Neural cell (in vitro differentiated cells): Measurements from ENCODE around the gene UNC5B.
A peak's percentile ranks its signal among the peaks of the same experiment; 100 is the strongest.

Experiments used
- CTCF ChIP-seq: fragments of 450-650 bp; IDR thresholded peaks from 2 replicates; pipeline ENCODE4 v1.5.1; 2014; ENCODE audit warnings: antibody characterized with exemption, mild to moderate bottlenecking, moderate library complexity; ENCODE audit not compliant: poor library complexity, severe bottlenecking
- EZH2 ChIP-seq: fragments of 200-600, 300-800 bp; shearing (Covaris generic), sonication (generic); IDR thresholded peaks from 2 replicates; pipeline ENCODE4 v1.6.1; 2014; ENCODE audit warnings: antibody characterized with exemption, low read length, borderline replicate concordance, mild to moderate bottlenecking; ENCODE audit not compliant: insufficient read depth, poor library complexity, severe bottlenecking
- MXI1 ChIP-seq: fragments of 450-650 bp; conservative IDR thresholded peaks from 2 replicates; pipeline ENCODE4 v1.6.1; 2014; ENCODE audit warnings: antibody characterized with exemption, mild to moderate bottlenecking; ENCODE audit not compliant: poor library complexity, severe bottlenecking
- POLR2AphosphoS5 ChIP-seq: IDR thresholded peaks from 2 replicates; pipeline ENCODE4 v1.6.1; 2012
- RAD21 ChIP-seq: fragments of 450-650 bp; conservative IDR thresholded peaks from 2 replicates; pipeline ENCODE4 v1.6.1; 2014; ENCODE audit warnings: antibody characterized with exemption, mild to moderate bottlenecking, moderate library complexity
- SMC3 ChIP-seq: fragments of 450-650 bp; conservative IDR thresholded peaks from 2 replicates; pipeline ENCODE4 v1.6.1; 2014; ENCODE audit warnings: antibody characterized with exemption, mild to moderate bottlenecking, moderate library complexity; ENCODE audit not compliant: poor library complexity
- TAF1 ChIP-seq: IDR thresholded peaks from 2 replicates; pipeline ENCODE4 v1.6.1; 2012; ENCODE audit warnings: low read depth
- TF ChIP-seq, protein P1 (sequence below): IDR thresholded peaks from 2 replicates; pipeline ENCODE4 v1.6.1; 2012; ENCODE audit warnings: borderline replicate concordance

DNA sequence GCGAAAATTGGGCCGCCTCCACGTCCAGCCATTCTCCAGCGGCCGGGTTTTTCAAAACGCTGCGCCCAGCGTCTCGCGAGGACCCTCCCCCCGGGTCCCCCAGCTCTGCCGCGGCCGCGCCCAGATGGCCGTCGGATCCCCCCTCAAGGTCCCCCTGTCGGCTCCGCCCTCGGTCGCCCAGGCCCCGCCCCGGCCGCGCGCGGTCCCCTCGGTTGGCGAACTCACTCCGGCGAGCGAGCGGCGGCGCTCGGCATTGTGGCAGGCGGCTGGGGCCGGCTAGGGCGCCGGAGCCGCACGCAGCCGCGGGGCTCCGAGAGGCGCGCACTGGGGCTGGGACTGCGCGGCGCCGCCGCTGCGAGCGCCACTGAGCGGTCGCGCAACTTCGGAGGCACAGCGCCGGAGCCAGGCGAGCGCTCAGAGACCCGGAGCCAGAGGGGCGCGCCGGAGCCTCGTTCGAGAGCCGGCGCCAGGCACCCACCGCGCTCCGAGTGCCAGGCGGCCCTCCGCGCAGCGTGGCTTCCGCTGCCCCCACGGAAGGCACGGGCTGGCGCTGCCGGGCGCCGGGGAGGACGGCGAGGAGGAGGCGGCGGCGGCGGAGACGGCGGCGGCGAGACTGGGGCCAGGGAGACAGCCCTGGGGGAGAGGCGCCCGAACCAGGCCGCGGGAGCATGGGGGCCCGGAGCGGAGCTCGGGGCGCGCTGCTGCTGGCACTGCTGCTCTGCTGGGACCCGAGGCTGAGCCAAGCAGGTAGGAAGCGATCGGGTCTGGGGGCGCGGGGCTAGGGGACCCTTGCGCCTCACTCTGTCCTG, at the start of gene UNC5B:
- TF ChIP-seq CTCF, result peak; percentile 90
- TF ChIP-seq POLR2AphosphoS5, result no peak
- no peak for TF ChIP-seq EZH2
- TF ChIP-seq TAF1, result no peak
- TF ChIP-seq SMC3, result peak; percentile 68
- peak; percentile 66 for TF ChIP-seq RAD21
- TF ChIP-seq, protein P1, sequence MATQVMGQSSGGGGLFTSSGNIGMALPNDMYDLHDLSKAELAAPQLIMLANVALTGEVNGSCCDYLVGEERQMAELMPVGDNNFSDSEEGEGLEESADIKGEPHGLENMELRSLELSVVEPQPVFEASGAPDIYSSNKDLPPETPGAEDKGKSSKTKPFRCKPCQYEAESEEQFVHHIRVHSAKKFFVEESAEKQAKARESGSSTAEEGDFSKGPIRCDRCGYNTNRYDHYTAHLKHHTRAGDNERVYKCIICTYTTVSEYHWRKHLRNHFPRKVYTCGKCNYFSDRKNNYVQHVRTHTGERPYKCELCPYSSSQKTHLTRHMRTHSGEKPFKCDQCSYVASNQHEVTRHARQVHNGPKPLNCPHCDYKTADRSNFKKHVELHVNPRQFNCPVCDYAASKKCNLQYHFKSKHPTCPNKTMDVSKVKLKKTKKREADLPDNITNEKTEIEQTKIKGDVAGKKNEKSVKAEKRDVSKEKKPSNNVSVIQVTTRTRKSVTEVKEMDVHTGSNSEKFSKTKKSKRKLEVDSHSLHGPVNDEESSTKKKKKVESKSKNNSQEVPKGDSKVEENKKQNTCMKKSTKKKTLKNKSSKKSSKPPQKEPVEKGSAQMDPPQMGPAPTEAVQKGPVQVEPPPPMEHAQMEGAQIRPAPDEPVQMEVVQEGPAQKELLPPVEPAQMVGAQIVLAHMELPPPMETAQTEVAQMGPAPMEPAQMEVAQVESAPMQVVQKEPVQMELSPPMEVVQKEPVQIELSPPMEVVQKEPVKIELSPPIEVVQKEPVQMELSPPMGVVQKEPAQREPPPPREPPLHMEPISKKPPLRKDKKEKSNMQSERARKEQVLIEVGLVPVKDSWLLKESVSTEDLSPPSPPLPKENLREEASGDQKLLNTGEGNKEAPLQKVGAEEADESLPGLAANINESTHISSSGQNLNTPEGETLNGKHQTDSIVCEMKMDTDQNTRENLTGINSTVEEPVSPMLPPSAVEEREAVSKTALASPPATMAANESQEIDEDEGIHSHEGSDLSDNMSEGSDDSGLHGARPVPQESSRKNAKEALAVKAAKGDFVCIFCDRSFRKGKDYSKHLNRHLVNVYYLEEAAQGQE, result no peak
- TF ChIP-seq MXI1, result peak; percentile 67
